HG02763 (cell line): ENCODE results near the gene POLRMT.
"Not testable (repeated sequence)": the region's sequence is repeated elsewhere in the genome, so short reads cannot be mapped to it uniquely, and the experiment has no call there.

Experiments used
- ATAC-seq: cut with Tn5 transposase; IDR thresholded peaks from one replicate; pipeline ENCODE4 v1.9.1; 2021; ENCODE audit warnings: mild to moderate bottlenecking, moderate library complexity; ENCODE audit not compliant: unreplicated experiment

POLRMT gene

DNA sequence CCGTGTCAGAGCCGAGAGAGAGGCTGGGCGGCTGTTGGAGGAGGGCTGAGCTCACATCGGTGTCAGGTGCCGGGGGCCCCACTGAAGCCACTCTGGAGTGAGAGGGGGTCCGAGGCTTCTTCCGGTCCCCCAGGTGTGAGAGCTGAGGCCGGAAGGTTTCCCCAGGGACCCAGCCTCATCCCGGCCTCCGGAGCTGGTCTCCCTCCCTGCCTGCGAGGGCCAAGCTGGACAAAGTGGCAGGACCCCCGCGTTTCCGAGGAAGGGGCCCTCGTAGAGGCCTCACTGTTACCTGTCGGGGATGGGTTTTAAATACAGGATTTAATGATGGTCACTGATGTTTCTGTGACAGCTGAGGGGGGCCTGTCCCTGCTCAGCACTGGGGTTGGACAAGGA, 37.1 kb downstream of the POLRMT start:
- ATAC-seq: no peak

GRCh38 chr19:595326-596262, 37.7 kb downstream of the POLRMT start:
- no peak for ATAC-seq

- no peak for ATAC-seq
Measured at GRCh38 chr19:594265-594870, 39.0 kb downstream of the POLRMT start.

GRCh38 chr19:593505-593904, 39.8 kb downstream of the POLRMT start:
- no peak for ATAC-seq

GRCh38 chr19:593055-593454, 40.3 kb downstream of the POLRMT start:
- ATAC-seq: no peak

DNA sequence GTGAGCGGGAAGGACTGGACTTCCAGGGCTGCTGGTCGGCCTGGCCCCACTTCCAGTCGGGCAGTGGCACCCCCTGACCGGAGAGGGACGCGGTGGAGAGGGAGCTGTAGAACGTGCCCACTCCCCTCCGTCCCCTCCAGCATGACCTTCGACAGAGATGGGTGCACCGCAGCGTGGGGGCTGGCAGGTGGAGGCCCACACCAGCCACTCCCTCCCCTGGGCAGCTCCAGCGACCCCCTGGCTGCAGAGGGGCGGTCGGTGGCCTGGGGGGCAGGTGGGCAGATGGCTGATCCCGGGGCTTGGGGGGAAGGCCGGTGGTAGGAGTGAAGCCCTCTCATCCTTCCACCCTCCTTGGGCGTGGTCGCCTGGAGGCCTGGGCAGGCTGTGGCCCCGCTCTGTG, 41.2 kb downstream of the POLRMT start:
- no peak for ATAC-seq

DNA sequence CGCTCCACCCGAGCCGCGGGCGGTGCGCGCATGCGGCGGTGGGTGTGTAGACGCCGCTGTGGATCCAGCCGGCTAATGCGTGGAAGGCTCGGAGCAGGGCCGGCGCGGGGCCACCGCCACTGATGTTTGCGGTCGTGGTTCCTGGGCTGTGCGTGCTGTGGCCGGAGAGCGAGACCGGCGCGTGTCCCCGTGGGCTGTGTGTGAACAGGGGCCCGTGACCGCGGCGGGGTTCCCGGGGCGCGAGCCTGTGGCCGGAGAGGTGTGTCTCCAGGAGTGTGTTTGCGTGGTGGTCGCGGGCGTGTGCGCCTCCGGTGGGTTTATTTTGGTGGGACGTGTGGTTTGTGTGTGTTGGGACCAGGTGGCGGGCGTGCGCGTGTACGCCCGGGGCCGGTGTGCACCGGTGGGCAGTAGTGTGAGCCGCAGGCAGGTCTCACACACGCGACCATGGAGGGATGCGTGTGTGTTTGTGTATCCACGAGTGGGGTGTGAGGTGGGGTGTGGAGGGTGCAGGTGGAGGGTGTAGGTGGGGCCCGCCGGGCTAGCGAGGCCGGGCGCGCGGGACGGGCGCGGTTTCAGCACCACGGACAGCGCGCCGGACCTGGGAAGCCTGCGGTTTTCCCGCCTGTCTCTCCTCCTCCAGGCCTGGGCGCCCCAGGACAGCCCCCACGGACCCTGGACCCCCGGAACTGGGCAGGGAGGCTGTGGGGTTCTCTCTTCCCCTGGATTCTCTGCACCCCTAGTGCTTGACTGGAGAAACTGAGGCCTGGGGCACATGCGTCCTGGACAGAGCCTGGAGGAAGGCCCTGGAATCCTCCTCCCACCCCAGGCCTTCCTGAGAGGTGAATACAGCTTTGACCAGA, 42.0 kb downstream of the POLRMT start:
- ATAC-seq: no peak

DNA sequence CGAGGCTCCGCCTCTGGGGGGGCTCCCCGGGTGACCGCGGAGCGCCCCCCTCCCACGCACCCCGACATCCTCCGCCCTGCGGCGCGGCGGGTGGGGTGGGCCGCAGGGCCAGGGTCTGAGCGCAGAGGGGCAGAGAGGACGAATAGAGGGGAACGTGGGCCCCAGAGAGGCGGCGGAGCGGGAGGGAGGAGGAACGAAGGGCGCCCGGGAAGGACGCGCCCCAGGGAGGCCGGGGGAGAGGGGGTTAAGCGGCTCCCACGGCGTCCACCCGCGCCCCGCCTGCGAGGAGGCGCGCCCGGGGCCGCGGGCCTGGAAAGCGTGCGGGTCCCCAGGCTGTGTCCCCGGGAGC, 42.6 kb downstream of the POLRMT start:
- ATAC-seq: no peak

DNA sequence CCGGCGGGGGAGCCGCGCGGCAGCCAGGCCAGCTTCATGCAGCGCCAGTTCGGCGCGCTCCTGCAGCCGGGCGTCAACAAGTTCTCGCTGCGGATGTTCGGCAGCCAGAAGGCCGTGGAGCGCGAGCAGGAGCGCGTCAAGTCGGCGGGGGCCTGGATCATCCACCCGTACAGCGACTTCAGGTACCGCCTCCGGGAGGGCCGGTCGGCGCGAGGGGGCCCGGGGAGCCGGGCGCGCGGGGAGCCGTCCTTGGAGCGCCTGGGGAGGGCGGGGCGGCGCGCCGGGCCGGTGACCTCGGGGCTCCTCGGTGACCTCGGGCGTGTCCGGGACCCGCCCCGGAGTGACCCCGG, 43.0 kb downstream of the POLRMT start:
- ATAC-seq: no peak

- no peak for ATAC-seq
Measured at GRCh38 chr19:589693-590395, 43.5 kb downstream of the POLRMT start, which contains the start of gene HCN2. Gene HCN2 (plus strand): TSS chr19:589881. CDS start chr19:589946, 65 bp downstream.

DNA sequence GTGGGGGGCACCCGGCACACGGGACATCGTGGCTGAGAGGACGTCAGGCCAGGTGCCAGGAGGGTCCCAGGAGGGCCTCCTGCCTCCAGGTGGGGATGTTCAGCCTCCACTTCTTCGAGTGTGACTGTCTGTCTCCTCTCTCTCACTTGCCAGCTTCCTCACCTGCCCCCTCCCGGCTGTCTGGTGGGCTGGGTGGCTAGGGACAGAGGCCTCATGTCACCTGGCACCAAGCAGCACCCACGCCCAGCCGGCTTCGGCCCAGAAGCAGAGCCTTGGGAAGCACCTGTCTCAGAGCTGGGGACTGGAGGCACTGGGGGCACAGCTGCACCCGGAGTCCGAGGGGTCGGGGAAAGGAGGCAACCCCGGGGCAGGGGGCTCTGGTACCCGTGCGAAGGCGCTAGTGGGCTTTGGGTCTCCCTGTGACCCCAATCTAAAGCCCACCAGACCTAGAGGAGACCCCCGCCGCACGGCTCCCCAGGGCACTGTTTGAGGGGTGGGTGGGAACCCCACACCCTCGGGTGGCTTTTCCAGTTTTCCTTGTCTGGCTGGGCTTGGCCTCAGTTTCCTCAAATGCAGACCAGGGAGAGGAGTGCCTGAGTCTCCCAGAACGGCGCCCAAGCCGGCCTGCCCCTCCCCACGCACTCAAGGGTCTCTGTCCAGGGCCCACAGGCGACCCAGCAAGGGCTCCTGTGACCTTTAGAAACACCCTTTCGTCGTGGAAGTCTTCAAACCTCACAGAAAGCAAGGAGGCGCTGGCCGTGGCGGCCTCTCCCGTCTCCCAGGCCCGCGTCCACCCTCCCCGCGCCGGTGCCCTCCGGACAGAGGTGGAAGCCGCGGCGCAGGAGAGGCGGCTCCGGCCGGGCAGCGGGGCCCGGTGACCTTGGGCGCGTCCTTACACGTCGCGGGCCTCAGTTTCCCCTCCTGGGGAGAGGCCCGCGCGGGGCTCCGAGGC, 44.3 kb downstream of the POLRMT start:
- ATAC-seq: no peak

DNA sequence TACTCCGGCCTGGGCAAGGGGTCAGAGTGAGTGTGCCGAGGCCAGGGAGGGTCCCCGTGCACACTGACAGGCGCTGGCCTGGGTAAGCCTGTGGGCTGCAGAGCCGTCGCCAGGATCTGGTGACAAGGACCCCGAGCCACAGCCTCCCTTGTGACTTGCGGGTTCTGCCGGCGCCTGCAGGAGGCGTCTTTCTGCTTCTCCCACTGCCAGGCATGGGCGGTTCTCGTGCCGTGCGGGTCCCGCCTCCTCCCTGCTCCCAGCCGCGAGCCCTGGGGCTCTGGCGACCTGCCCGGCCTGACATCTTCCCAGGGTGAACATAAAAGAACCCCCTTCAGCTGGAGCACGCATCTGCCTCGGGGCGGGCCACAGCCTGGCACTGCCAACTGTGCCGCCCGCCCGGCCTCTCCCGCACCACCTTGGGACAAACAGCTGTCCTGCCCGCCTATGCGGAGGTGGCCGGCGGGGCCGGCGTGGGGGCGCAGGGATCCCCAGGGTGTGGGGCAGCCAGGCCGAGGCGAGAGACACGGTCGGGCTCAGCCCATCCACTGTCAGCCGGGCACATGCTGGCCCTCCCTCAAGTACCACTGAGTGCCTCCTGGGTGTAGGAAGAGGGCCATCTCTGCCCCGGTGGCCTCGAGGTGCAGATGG, 45.1 kb downstream of the POLRMT start:
- no peak for ATAC-seq

DNA sequence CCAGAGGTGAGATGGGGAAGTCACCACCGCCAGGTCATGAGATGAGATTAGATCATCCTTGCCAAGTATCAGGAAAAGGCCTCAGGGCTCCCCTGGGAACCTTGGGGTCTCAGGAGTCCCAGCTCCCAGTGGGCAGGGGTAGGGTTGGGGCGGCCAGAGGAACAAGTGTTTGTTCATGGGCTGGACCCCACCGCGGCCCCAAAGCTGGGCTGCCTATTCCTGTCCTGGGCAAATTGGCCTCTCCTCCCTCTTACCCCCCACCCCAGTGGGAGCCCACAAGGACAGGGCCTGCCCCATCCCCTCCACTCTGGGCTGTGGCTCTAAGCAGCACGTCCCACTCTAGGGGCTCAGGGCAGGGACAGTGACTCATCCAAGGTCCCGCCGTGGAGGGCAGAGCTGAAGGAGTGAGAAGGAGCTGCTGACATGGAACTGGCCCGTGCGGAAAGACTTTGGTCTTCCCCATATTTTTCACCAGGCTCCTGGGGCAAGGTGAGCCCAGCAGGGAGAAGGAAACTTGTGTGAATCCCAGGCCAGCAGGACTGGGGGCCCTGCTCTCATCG, 47.7 kb downstream of the POLRMT start:
- ATAC-seq: no peak

- not testable (repeated sequence) for ATAC-seq
Measured at GRCh38 chr19:585146-585545, 48.2 kb downstream of the POLRMT start.

- ATAC-seq: no peak
Measured at GRCh38 chr19:584240-585001, 48.9 kb downstream of the POLRMT start.

GRCh38 chr19:583968-584239, 49.4 kb downstream of the POLRMT start:
- no peak for ATAC-seq

DNA sequence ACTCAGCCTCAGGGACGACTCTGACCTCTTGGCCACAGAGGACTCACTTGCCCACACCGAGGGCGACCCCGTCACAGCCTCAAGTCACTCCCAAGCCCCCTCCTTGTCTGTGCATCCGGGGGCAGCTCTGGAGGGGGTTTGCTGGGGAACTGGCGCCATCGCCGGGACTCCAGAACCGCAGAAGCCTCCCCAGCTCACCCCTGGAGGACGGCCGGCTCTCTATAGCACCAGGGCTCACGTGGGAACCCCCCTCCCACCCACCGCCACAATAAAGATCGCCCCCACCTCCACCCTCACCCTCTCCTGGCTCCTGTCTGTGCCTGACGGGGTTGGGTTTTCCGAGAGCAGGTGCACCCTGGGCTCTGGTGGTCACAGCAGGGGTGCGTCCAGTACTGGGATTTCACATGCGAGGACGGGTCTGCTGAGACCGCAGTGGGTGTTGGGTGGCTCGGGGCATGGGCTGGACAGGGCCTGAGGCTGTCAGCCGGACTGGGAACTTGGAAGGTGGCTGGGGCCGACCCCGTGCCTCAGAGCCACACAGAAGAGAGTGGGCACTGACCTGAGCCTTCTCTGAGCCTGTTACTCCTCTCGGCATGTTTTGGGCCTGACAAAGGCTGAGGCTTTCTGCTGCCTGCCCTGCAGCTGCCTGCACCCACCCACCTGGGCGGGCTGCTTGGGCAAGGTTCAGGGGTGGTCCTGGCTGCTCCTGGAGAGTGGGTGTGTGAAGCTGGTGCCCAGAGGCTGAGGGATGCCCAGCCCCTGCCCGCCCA, 50.0 kb downstream of the POLRMT start:
- no peak for ATAC-seq
